ENCODE measurements around the gene FAM200C. TPM values are rescaled to one million over a fixed set of nuclear protein-coding genes. Genes with fewer than 3 reads are reported as not detected.
A peak's percentile ranks its signal among the peaks of the same experiment; 100 is the strongest.

FAM200C gene
- total and polyA plus RNA-seq, 2 of the 8 experiments (the other 6 are each of a cell fraction or from before 2014, with no cell fraction given) = 2.6 to 7.3 TPM

- TF ChIP-seq MAFK (IDR thresholded peaks at IDR 0.05; ENCODE audit: low read depth, low read length) (no peak), TCF12 (IDR thresholded peaks at IDR 0.05; ENCODE audit: low read depth, low read length) (no peak), KDM4A (IDR thresholded peaks at IDR 0.05; ENCODE audit: low read depth, low read length, severe bottlenecking) (peak; percentile 45), USF2 (IDR thresholded peaks at IDR 0.05; ENCODE audit: low read length) (no peak), TEAD4 (IDR thresholded peaks at IDR 0.05; ENCODE audit: low read depth, low read length) (no peak), EZH2 (IDR thresholded peaks at IDR 0.05; ENCODE audit: low read depth, low read length, severe bottlenecking) (no peak), NRF1 (IDR thresholded peaks at IDR 0.05; ENCODE audit: low read depth, low read length) (no peak), BCL11A (IDR thresholded peaks at IDR 0.05; ENCODE audit: low read depth in 2 of 2, low read length in 2 of 2) (no peak), CBX8 (IDR thresholded peaks at IDR 0.05; ENCODE audit: borderline replicate concordance, low read depth, low read length) (no peak), ZNF274 (IDR thresholded peaks at IDR 0.05; ENCODE audit: borderline replicate concordance, extremely low read depth, low read length) (no peak), SUZ12 (IDR thresholded peaks at IDR 0.05; ENCODE audit: low read length) (no peak), PHF8 (conservative IDR thresholded peaks at IDR 0.05; ENCODE audit: low read depth, low read length) (peak; percentile 77), SAP30 (IDR thresholded peaks at IDR 0.05; ENCODE audit: insufficient read depth, insufficient replicate concordance, low read length) (peak; percentile 46), YY1 (IDR thresholded peaks at IDR 0.05; ENCODE audit: low read depth, low read length) (no peak), ASH2L (IDR thresholded peaks at IDR 0.05; ENCODE audit: low read length) (peak; percentile 83), CBX5 (IDR thresholded peaks at IDR 0.05; ENCODE audit: low read depth, low read length) (no peak), BACH1 (IDR thresholded peaks at IDR 0.05; ENCODE audit: low read length) (no peak)
- TF ChIP-seq, protein P1, sequence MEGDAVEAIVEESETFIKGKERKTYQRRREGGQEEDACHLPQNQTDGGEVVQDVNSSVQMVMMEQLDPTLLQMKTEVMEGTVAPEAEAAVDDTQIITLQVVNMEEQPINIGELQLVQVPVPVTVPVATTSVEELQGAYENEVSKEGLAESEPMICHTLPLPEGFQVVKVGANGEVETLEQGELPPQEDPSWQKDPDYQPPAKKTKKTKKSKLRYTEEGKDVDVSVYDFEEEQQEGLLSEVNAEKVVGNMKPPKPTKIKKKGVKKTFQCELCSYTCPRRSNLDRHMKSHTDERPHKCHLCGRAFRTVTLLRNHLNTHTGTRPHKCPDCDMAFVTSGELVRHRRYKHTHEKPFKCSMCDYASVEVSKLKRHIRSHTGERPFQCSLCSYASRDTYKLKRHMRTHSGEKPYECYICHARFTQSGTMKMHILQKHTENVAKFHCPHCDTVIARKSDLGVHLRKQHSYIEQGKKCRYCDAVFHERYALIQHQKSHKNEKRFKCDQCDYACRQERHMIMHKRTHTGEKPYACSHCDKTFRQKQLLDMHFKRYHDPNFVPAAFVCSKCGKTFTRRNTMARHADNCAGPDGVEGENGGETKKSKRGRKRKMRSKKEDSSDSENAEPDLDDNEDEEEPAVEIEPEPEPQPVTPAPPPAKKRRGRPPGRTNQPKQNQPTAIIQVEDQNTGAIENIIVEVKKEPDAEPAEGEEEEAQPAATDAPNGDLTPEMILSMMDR (IDR thresholded peaks at IDR 0.05; ENCODE audit: control extremely low read depth in 1 of 3, insufficient read depth in 1 of 3, low read depth in 1 of 3, low read length in 3 of 3) = no peak
These were observed 21.9 kb upstream of the FAM200C start, which contains the start of gene PTTG1 (continued) for GRCh38 chr5:160421625-160422258.

Data from H1 (cell line).